Measurements from ENCODE around the gene DPPA3. TPM values are rescaled to one million over a fixed set of nuclear protein-coding genes. Genes with fewer than 3 reads are reported as not detected.
"Not testable (repeated sequence)": the region's sequence is repeated elsewhere in the genome, so short reads cannot be mapped to it uniquely, and the experiment has no call there.

The DPPA3 gene
- total RNA-seq, 1 donor from 2014 or later, result not detected

GRCh38 chr12:7751394-7751793, 40.2 kb downstream of the DPPA3 start:
- no peak for TF ChIP-seq CTCF (IDR thresholded peaks at IDR 0.05)
- ATAC-seq, result no peak
- DNase-seq, result no peak
- H3K27me3 ChIP-seq (ENCODE audit: low read depth), result no peaks in the 10 kb centered on the region
- intact Hi-C loops (cut with DNase I), result no loop called here
- no peaks in the 10 kb centered on the region for H3K36me3 ChIP-seq
- no peaks in the 10 kb centered on the region for H3K4me1 ChIP-seq
- no peak overlapping the region for H3K27ac ChIP-seq
- H3K4me3 ChIP-seq, result no peak overlapping the region
- no peaks in the 10 kb centered on the region for H3K9me3 ChIP-seq

GRCh38 chr12:7751941-7752922, 41.0 kb downstream of the DPPA3 start:
- DNase-seq; intact Hi-C loops (cut with DNase I); ATAC-seq: not testable (repeated sequence)

DNA sequence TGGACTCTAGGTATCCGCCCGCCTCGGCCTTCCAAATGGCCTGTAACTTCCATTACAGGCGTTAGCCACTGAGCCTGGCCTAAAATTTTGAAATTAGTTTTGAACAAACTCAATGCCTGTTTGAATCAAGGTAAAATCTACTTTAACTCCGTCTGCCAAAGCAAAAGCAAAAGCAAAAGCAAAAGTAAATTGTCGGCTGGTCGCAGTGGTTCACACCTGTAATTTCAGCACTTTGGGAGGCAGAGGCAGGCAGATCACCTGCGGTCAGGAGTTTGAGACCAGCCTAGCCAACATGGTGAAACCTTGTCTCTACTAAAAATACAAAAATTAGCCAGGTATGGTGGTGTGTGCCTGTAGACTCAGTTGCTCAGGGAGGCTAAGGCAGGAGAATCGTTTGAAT, 44.4 kb downstream of the DPPA3 start:
- H3K36me3 ChIP-seq; H3K4me1 ChIP-seq; H3K27ac ChIP-seq; H3K9me3 ChIP-seq; intact Hi-C loops (cut with DNase I); H3K4me3 ChIP-seq; DNase-seq; H3K27me3 ChIP-seq (ENCODE audit: low read depth); ATAC-seq: not testable (repeated sequence)

More at GRCh38 chr12:7751941-7752922, 41.0 kb downstream of the DPPA3 start:
- not testable (repeated sequence) for H3K4me3 ChIP-seq; H3K27ac ChIP-seq; H3K36me3 ChIP-seq; H3K4me1 ChIP-seq; H3K9me3 ChIP-seq; H3K27me3 ChIP-seq (ENCODE audit: low read depth)

DNA sequence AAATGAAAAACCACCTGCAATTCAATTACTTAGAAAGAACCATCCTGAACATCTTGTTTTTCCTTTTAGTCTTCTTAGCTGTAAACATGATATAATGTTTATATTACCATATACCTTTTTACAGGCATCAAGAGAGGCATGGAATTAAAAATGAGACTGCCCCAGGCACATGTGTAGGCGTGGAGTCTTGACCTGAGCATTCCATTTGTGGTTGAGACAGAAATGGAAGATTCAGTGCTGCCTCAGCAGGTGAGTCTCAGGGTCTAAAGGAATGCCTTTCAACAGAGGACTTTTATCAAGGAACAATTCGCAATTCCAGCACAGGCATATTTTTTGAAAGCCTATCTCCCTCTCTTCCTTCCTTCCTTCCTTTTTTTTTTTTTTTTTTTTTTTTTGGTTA, 45.8 kb downstream of the DPPA3 start:
- ATAC-seq, result no peak
- intact Hi-C loops (cut with DNase I), result no loop called here
- no peaks in the 10 kb centered on the region for H3K4me1 ChIP-seq
- no peaks in the 10 kb centered on the region for H3K9me3 ChIP-seq
- DNase-seq, result no peak
- no peak overlapping the region for H3K27ac ChIP-seq
- TF ChIP-seq CTCF (IDR thresholded peaks at IDR 0.05), result no peak
- no peak overlapping the region for H3K4me3 ChIP-seq
- H3K36me3 ChIP-seq, result no peaks in the 10 kb centered on the region
- no peaks in the 10 kb centered on the region for H3K27me3 ChIP-seq (ENCODE audit: low read depth)

DNA sequence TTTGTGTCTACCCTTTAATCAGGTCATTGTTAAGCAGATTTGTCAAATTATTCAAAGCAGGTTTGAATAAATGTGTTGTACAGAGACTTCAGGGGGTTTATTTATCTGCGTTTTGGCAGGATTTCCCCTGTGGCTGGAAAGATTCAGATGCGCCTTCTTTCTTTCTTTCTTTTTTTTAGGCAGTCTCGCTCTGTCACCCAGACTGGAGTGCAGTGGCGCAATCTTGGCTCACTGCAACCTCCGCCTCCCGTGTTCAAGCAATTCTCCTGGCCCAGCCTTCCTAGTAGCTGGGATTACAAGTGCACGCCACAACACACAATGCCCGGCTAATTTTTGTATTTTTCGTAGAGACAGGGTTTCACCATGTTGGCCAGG, 47.5 kb downstream of the DPPA3 start:
- no peaks in the 10 kb centered on the region for H3K36me3 ChIP-seq
- no peak for DNase-seq

More for the DNA sequence above, 47.5 kb downstream of the DPPA3 start:
- no peak for TF ChIP-seq CTCF (IDR thresholded peaks at IDR 0.05)
- Histone ChIP-seq H3K9me3 (no peaks in the 10 kb centered on the region), H3K4me1 (no peaks in the 10 kb centered on the region), H3K27ac (no peak overlapping the region), H3K27me3 (ENCODE audit: low read depth) (no peaks in the 10 kb centered on the region), H3K4me3 (no peak overlapping the region)
- intact Hi-C loops (cut with DNase I), result no loop called here
- no peak for ATAC-seq

Other genes starting within 250 kb of the DPPA3 start
- 525 TPM for gene CD163, start 207.7 kb upstream of the DPPA3 start, total RNA-seq
- not detected for gene APOBEC1, start 45.5 kb upstream of the DPPA3 start, total RNA-seq
- gene GDF3, start 15.7 kb upstream of the DPPA3 start, total RNA-seq, result 0.30 TPM
- gene CLEC4C, start 35.9 kb downstream of the DPPA3 start, total RNA-seq, result not detected
- gene NANOGNB, start 53.8 kb downstream of the DPPA3 start, total RNA-seq, result not detected
- gene NANOG, start 78.0 kb downstream of the DPPA3 start, total RNA-seq, result not detected
- not detected for gene SLC2A14, start 161.5 kb downstream of the DPPA3 start, total RNA-seq
- gene SLC2A3, start 224.8 kb downstream of the DPPA3 start, total RNA-seq, result 133 TPM

Data from lower lobe of right lung (tissue), 2 donors.